ENCODE measurements around the gene GAK.
A peak's percentile ranks its signal among the peaks of the same experiment; 100 is the strongest.

GAK gene

GRCh38 chr4:857461-857860 lies 74.7 kb downstream of the GAK start:
- DNase-seq (ENCODE audit: low read depth), result no peak
- no peak overlapping the region for H3K4me3 ChIP-seq (ENCODE audit: low read depth, low read length)
- TF ChIP-seq POLR2A (IDR thresholded peaks at IDR 0.05; ENCODE audit: extremely low read depth, insufficient read length), result no peak
- no peak for TF ChIP-seq MAX (IDR thresholded peaks at IDR 0.05; ENCODE audit: low read depth, low read length)
- TF ChIP-seq MYC (IDR thresholded peaks at IDR 0.05; ENCODE audit: low read depth, low read length), result no peak

- DNase-seq (ENCODE audit: low read depth), result peak; percentile 31
- no peak for TF ChIP-seq POLR2A (IDR thresholded peaks at IDR 0.05; ENCODE audit: extremely low read depth, insufficient read length)
- TF ChIP-seq MYC (IDR thresholded peaks at IDR 0.05; ENCODE audit: low read depth, low read length), result no peak
- TF ChIP-seq CTCF (IDR thresholded peaks at IDR 0.05; ENCODE audit: low read depth, low read length), result no peak
- no peak for TF ChIP-seq MAX (IDR thresholded peaks at IDR 0.05; ENCODE audit: low read depth, low read length)
- no peak overlapping the region for H3K4me3 ChIP-seq (ENCODE audit: low read depth, low read length)
These were observed 75.8 kb downstream of the GAK start for GRCh38 chr4:856225-856901.

GRCh38 chr4:855880-856224 lies 76.3 kb downstream of the GAK start:
- no peak for DNase-seq (ENCODE audit: low read depth)
- no peak overlapping the region for H3K4me3 ChIP-seq (ENCODE audit: low read depth, low read length)
- TF ChIP-seq MAX (IDR thresholded peaks at IDR 0.05; ENCODE audit: low read depth, low read length) (no peak), POLR2A (IDR thresholded peaks at IDR 0.05; ENCODE audit: extremely low read depth, insufficient read length) (no peak), CTCF (IDR thresholded peaks at IDR 0.05; ENCODE audit: low read depth, low read length) (no peak), MYC (IDR thresholded peaks at IDR 0.05; ENCODE audit: low read depth, low read length) (no peak)

- no peak overlapping the region for H3K4me3 ChIP-seq (ENCODE audit: low read depth, low read length)
- TF ChIP-seq MAX (IDR thresholded peaks at IDR 0.05; ENCODE audit: low read depth, low read length), result no peak
- no peak for TF ChIP-seq MYC (IDR thresholded peaks at IDR 0.05; ENCODE audit: low read depth, low read length)
- no peak for TF ChIP-seq CTCF (IDR thresholded peaks at IDR 0.05; ENCODE audit: low read depth, low read length)
- TF ChIP-seq POLR2A (IDR thresholded peaks at IDR 0.05; ENCODE audit: extremely low read depth, insufficient read length), result no peak
- no peak for DNase-seq (ENCODE audit: low read depth)
These were observed 77.8 kb downstream of the GAK start for GRCh38 chr4:854356-854755.

- no peak for DNase-seq (ENCODE audit: low read depth)
- no peak for TF ChIP-seq POLR2A (IDR thresholded peaks at IDR 0.05; ENCODE audit: extremely low read depth, insufficient read length)
- no peak for TF ChIP-seq MYC (IDR thresholded peaks at IDR 0.05; ENCODE audit: low read depth, low read length)
- no peak for TF ChIP-seq MAX (IDR thresholded peaks at IDR 0.05; ENCODE audit: low read depth, low read length)
- no peak for TF ChIP-seq CTCF (IDR thresholded peaks at IDR 0.05; ENCODE audit: low read depth, low read length)
- H3K4me3 ChIP-seq (ENCODE audit: low read depth, low read length), result no peak overlapping the region
These were observed 78.7 kb downstream of the GAK start for GRCh38 chr4:853416-853781.

- H3K4me3 ChIP-seq (ENCODE audit: low read depth, low read length), result no peak overlapping the region
- no peak for DNase-seq (ENCODE audit: low read depth)
- TF ChIP-seq MYC (IDR thresholded peaks at IDR 0.05; ENCODE audit: low read depth, low read length) (no peak), MAX (IDR thresholded peaks at IDR 0.05; ENCODE audit: low read depth, low read length) (no peak)
These were observed 80.2 kb downstream of the GAK start for GRCh38 chr4:851701-852430.

Data from NB4 (cell line).